SU-DHL-6 (cell line): ENCODE measurements around the gene AMZ2.
"Not testable (repeated sequence)": the region's sequence is repeated elsewhere in the genome, so short reads cannot be mapped to it uniquely, and the experiment has no call there.

Experiments
- H2AFZ ChIP-seq: fragments of 200-600 bp; sonication (generic); 2 replicates; pipeline ENCODE4 v1.6.1; 2014; ENCODE audit warnings: low read depth, mild to moderate bottlenecking, moderate library complexity, mixed read lengths, antibody characterized with exemption, low read length; ENCODE audit not compliant: severe bottlenecking
- H3F3A ChIP-seq: fragments of 200-600 bp; shearing (Covaris generic); 2 replicates; pipeline ENCODE4 v1.6.0; 2016; ENCODE audit warnings: antibody characterized with exemption, mild to moderate bottlenecking; ENCODE audit not compliant: insufficient read depth
- H3K27ac ChIP-seq: fragments of 200-600 bp; sonication (generic); 2 replicates; pipeline ENCODE4 v1.5.1; 2016; ENCODE audit warnings: low read depth, mild to moderate bottlenecking, low read length, moderate library complexity, mixed read lengths
- H3K27me3 ChIP-seq: fragments of 200-600 bp; sonication (generic), shearing (Covaris generic); 2 replicates; pipeline ENCODE4 v1.6.0; 2014; ENCODE audit warnings: mild to moderate bottlenecking, low read length
- H3K36me3 ChIP-seq: fragments of 200-600 bp; sonication (generic); 2 replicates; pipeline ENCODE4 v1.6.1; 2014; ENCODE audit warnings: mild to moderate bottlenecking, low read length, mixed read lengths
- H3K4me2 ChIP-seq: fragments of 300-600, 200-600 bp; shearing (Covaris generic), sonication (generic); 2 replicates; pipeline ENCODE4 v1.6.0; 2014; ENCODE audit warnings: low read length, low read depth, mild to moderate bottlenecking; ENCODE audit not compliant: poor library complexity, severe bottlenecking
- H3K4me3 ChIP-seq: fragments of 200-600 bp; sonication (generic); 2 replicates; pipeline ENCODE4 v1.5.1; 2014; ENCODE audit warnings: antibody characterized with exemption, low read length, mild to moderate bottlenecking, mixed read lengths; ENCODE audit not compliant: insufficient read depth, poor library complexity, severe bottlenecking
- H3K79me2 ChIP-seq: fragments of 200-600 bp; sonication (generic); 2 replicates; pipeline ENCODE4 v1.6.1; 2014; ENCODE audit warnings: mild to moderate bottlenecking, low read length, moderate library complexity; ENCODE audit not compliant: insufficient read depth
- H3K9ac ChIP-seq: fragments of 200-600 bp; sonication (generic); 2 replicates; pipeline ENCODE4 v1.7.0; 2014; ENCODE audit warnings: mild to moderate bottlenecking, low read length
- H3K9me2 ChIP-seq: fragments of 200-600 bp; sonication (generic); replicated peaks from 2 replicates; pipeline ENCODE4 v1.6.1; 2014; ENCODE audit warnings: low read length; ENCODE audit not compliant: insufficient read depth
- H3K9me3 ChIP-seq: fragments of 200-600 bp; sonication (generic); 2 replicates; pipeline ENCODE4 v1.6.1; 2014; ENCODE audit warnings: low read length, mixed read lengths; ENCODE audit not compliant: insufficient read depth
- H4K20me1 ChIP-seq: fragments of 200-600 bp; sonication (generic); 2 replicates; pipeline ENCODE4 v1.6.1; 2014; ENCODE audit warnings: low read depth, mild to moderate bottlenecking, antibody characterized with exemption, low read length, moderate library complexity, mixed read lengths
- EZH2phosphoT487 ChIP-seq: fragments of 200-600 bp; sonication (generic), shearing (Covaris generic); conservative IDR thresholded peaks from 2 replicates; pipeline ENCODE4 v1.6.1; 2018; ENCODE audit warnings: mild to moderate bottlenecking, antibody characterized with exemption, low read length, moderate library complexity, mixed read lengths
- TF ChIP-seq, protein P1 (sequence below): fragments of 200-600 bp; sonication (generic); IDR thresholded peaks from one replicate; pipeline ENCODE4 v1.5.1; 2017; ENCODE audit warnings: antibody characterized with exemption, mild to moderate bottlenecking, low read length, moderate library complexity; ENCODE audit not compliant: insufficient read depth, poor library complexity, severe bottlenecking

The AMZ2 gene

DNA sequence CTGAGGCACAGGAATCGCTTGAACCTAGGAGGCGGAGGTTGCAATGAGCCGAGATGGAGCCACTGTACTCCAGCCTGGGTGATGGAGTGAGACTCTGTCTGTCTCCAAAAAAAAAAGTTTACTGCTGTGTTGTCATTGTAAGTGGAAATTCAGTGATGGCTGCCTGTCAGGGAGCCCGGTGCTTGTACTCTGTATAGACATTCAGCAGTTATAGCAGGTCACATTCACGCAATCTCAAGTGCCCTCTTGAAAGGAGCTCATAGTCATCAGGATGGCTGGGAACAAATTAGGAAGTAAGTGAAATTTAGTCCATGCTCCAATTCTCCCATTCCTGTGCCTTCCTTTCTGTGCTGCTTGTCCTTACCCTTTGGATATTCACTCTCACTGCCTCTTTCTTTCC is 32.4 kb upstream of the AMZ2 start:
- Histone ChIP-seq H3K9ac (peak overlapping the region; percentile 27), H3K4me2 (peak overlapping the region; percentile 79), H3K27ac (peak overlapping the region; percentile 95), H3K36me3 (peaks cover 24% of the 10 kb centered on the region), H3F3A (peaks cover 77% of the 10 kb centered on the region), H3K79me2 (peaks cover 84% of the 10 kb centered on the region)
- H3K4me3 ChIP-seq, H3K9me3 ChIP-seq, H2AFZ ChIP-seq, H3K27me3 ChIP-seq, H4K20me1 ChIP-seq, H3K9me2 ChIP-seq: not testable (repeated sequence)

DNA sequence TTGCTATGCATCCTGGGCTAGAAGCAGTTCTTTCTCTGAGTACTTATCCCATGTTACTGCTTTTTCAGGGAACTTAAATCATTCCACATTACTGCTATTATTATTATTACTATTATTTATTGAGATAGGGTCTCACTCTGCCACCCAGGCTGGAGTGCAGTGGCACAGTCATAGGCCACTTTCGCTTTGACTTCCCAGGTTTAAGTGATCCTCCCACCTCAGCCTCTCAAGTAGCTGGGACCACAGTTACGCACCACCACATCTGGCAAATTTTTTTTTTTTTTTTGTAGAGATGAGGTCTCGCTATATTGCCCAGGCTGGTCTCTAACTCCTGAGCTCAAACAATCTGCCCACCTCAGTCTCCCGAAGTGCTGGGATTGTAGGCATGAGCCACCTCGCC is 28.4 kb upstream of the AMZ2 start:
- not testable (repeated sequence) for H3K9me2 ChIP-seq, H2AFZ ChIP-seq, H3K27me3 ChIP-seq, H4K20me1 ChIP-seq, H3K9me3 ChIP-seq, H3K36me3 ChIP-seq
- Histone ChIP-seq H3K27ac (peak overlapping the region; percentile 95), H3K4me2 (peak overlapping the region; percentile 79), H3K4me3 (peak overlapping the region; percentile 62), H3K9ac (peak overlapping the region; percentile 79), H3F3A (peaks cover 82% of the 10 kb centered on the region), H3K79me2 (peaks cover 91% of the 10 kb centered on the region)

DNA sequence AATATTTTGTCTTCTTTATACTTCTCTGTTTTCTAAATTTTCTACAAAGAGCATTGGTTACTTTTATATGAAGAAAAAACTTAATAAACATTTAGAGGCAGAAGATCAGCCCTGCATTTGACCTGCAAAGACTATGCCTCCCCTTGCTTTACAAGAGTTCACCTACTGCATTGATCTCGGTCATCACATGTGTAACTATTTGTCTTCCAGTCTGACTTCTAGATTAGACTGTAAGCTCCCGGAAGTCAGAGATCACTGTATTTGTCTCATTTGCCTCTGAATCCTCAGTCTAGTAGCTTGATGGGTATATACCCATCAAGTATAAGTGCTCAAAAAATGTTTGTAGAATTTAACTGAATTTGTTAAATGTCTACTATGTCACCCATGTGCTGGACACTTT is 27.7 kb upstream of the AMZ2 start:
- H3K36me3 ChIP-seq = not testable (repeated sequence)
- H3K27ac ChIP-seq = peak overlapping the region; percentile 95
- H3K79me2 ChIP-seq = peaks cover 87% of the 10 kb centered on the region

DNA sequence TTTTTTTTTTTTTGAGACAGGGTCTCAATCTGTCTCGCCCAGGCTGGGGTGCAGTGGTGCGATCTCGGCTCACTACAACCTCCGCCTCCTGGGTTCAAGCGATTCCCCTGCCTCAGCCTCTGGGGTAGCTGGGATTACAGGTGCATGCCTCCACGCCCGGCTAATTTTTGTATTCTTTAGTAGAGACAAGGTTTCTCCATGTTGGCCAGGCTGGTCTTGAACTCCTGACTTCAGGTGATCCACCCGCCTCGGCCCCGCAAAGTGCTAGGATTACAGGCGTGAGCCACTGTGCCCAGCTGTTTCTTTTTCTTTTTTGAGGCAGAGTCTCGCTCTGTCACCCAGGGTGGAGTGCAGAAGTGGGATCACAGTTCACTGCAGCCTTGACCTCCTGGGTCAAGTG is 27.1 kb upstream of the AMZ2 start:
- not testable (repeated sequence) for H3K36me3 ChIP-seq, H3K27me3 ChIP-seq, H3K9me2 ChIP-seq, H4K20me1 ChIP-seq, H3K9me3 ChIP-seq, H2AFZ ChIP-seq
- peak overlapping the region; percentile 95 for H3K27ac ChIP-seq
- peaks cover 89% of the 10 kb centered on the region for H3F3A ChIP-seq
- H3K79me2 ChIP-seq = peaks cover 89% of the 10 kb centered on the region
- H3K4me3 ChIP-seq = peak overlapping the region; percentile 62
- peak overlapping the region; percentile 79 for H3K4me2 ChIP-seq
- H3K9ac ChIP-seq = peak overlapping the region; percentile 79

More for the DNA sequence above, 27.7 kb upstream of the AMZ2 start:
- Histone ChIP-seq H3K9ac (peak overlapping the region; percentile 79), H3K4me2 (peak overlapping the region; percentile 79), H3K4me3 (peak overlapping the region; percentile 62), H3F3A (peaks cover 83% of the 10 kb centered on the region)
- not testable (repeated sequence) for H3K9me3 ChIP-seq, H3K9me2 ChIP-seq, H4K20me1 ChIP-seq, H2AFZ ChIP-seq, H3K27me3 ChIP-seq

DNA sequence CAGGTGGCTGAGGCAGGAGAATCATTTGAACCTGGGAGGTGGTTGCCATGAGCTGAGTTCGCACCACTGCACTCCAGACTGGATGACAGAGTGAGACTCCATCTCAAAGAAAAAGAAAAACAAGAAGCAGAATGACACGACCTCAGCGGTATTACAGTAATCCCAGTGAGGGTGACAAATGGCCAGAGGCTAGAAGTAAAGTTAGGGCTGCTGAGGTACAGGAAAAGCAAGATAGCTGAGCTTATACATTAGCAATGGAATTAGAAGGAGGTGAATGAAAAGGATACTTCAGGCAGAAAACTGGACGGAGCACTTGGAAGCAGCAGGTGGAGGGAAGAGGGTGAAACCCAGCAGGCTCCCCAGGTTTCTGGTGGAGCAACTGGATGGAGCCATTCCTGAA is 26.1 kb upstream of the AMZ2 start:
- Histone ChIP-seq H2AFZ (no peak overlapping the region), H3K36me3 (peaks cover 6% of the 10 kb centered on the region; the same call in 1 of the 2 replicates), H3K79me2 (peaks cover 91% of the 10 kb centered on the region), H3K27ac (peak overlapping the region; percentile 95), H3K9me2 (no peaks in the 10 kb centered on the region), H3K27me3 (no peaks in the 10 kb centered on the region), H4K20me1 (no peaks in the 10 kb centered on the region), H3K9me3 (no peaks in the 10 kb centered on the region), H3F3A (peaks cover 85% of the 10 kb centered on the region), H3K4me3 (peak overlapping the region; percentile 62), H3K4me2 (peak overlapping the region; percentile 79), H3K9ac (peak overlapping the region; percentile 79)
- no peak for TF ChIP-seq EZH2phosphoT487
- TF ChIP-seq, protein P1, sequence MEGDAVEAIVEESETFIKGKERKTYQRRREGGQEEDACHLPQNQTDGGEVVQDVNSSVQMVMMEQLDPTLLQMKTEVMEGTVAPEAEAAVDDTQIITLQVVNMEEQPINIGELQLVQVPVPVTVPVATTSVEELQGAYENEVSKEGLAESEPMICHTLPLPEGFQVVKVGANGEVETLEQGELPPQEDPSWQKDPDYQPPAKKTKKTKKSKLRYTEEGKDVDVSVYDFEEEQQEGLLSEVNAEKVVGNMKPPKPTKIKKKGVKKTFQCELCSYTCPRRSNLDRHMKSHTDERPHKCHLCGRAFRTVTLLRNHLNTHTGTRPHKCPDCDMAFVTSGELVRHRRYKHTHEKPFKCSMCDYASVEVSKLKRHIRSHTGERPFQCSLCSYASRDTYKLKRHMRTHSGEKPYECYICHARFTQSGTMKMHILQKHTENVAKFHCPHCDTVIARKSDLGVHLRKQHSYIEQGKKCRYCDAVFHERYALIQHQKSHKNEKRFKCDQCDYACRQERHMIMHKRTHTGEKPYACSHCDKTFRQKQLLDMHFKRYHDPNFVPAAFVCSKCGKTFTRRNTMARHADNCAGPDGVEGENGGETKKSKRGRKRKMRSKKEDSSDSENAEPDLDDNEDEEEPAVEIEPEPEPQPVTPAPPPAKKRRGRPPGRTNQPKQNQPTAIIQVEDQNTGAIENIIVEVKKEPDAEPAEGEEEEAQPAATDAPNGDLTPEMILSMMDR = no peak
